ENCODE data around the gene PNKD. TPM values are rescaled to one million over a fixed set of nuclear protein-coding genes. Genes with fewer than 3 reads are reported as not detected.
"Not testable (repeated sequence)": the region's sequence is repeated elsewhere in the genome, so short reads cannot be mapped to it uniquely, and the experiment has no call there.

Gene PNKD
- total and polyA plus RNA-seq, 2 donors from 2014 or later = 90.6 to 244 TPM

DNA sequence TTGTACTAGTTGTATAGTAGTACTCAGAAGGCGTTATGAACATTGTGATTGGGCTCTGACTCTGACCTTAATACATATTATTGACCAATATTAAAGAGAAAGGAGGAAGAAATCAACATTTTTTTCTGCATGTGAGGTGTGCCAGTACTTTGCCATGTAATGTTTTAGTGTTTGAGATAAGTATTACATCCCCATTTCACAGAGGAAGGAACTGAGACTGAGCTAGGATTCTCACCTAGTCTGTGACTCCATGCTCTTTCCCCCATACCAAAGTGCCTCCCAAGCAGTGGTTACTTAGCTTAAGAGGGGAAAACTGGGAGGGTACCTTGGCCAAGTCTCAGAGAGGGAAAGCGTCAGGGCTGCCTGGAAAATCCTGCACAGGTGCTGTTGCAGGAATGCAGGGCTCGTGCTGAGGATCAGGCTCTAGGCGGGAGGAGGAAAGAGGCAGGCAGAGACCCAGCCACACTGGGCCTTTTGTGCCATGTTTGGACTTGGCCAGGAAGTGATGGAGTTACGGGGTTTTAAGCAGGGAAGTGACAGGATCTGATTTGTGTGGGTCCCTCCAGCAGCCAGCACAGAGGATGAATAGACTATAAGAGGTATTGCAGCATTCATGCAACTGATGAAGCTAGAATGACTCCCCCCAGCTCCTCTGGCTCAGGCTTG lies 1.7 kb downstream of the PNKD start:
- Histone ChIP-seq H3K9ac (ENCODE audit: low read length in 3 of 3) (peak overlapping the region in 2 of 3 donors; percentile 43 to 56), H3K27ac (ENCODE audit: low read depth in 2 of 2, low read length in 2 of 2) (peak overlapping the region; percentile 40 to 43), H3K4me1 (ENCODE audit: control insufficient read depth in 2 of 3, insufficient read depth in 2 of 3, low read depth in 1 of 3, low read length in 3 of 3) (peaks cover 0 to 29% (median 8%) of the 10 kb centered on the region in 3 donors), H3K9me3 (ENCODE audit: control insufficient read depth in 2 of 3, insufficient read depth in 1 of 3, low read length in 3 of 3) (no peaks in the 10 kb centered on the region), H3K4me3 (ENCODE audit: low read length in 3 of 3) (peak overlapping the region in 2 of 3 donors; percentile 3 to 81), H3K27me3 (ENCODE audit: control insufficient read depth, insufficient read depth, low read length) (no peaks in the 10 kb centered on the region), H3K36me3 (ENCODE audit: control insufficient read depth in 2 of 3, insufficient read depth in 3 of 3, low read length in 3 of 3) (peaks cover 0 to 42% (median 32%) of the 10 kb centered on the region in 3 donors)
- no peak for TF ChIP-seq CTCF (IDR thresholded peaks at IDR 0.05; ENCODE audit: borderline replicate concordance, extremely low read depth, insufficient read depth)
- intact Hi-C loops (cut with DNase I) = loop anchor here (10.0 kb wide), 1 partner anchor 193 kb away; no protein-coding TSS in a partner anchor
- FAIRE-seq = no peak
- peak in 1 of 5 donors; percentile 54 for DNase-seq

- intact Hi-C loops (cut with DNase I) = loop anchor here (10.0 kb wide), 1 partner anchor 192 kb away; no protein-coding TSS in a partner anchor
- H3K9ac ChIP-seq (ENCODE audit: low read length in 3 of 3) = no peak overlapping the region
- H3K27me3 ChIP-seq (ENCODE audit: control insufficient read depth, insufficient read depth, low read length) = no peaks in the 10 kb centered on the region
- peaks cover 0 to 42% (median 35%) of the 10 kb centered on the region in 3 donors for H3K36me3 ChIP-seq (ENCODE audit: control insufficient read depth in 2 of 3, insufficient read depth in 3 of 3, low read length in 3 of 3)
- peaks cover 0 to 29% (median 8%) of the 10 kb centered on the region in 3 donors for H3K4me1 ChIP-seq (ENCODE audit: control insufficient read depth in 2 of 3, insufficient read depth in 2 of 3, low read depth in 1 of 3, low read length in 3 of 3)
- TF ChIP-seq CTCF (IDR thresholded peaks at IDR 0.05; ENCODE audit: borderline replicate concordance, extremely low read depth, insufficient read depth) = peak; percentile 90
- H3K4me3 ChIP-seq (ENCODE audit: low read length in 3 of 3) = no peak overlapping the region
- no peaks in the 10 kb centered on the region for H3K9me3 ChIP-seq (ENCODE audit: control insufficient read depth in 2 of 3, insufficient read depth in 1 of 3, low read length in 3 of 3)
- H3K27ac ChIP-seq (ENCODE audit: low read depth in 2 of 2, low read length in 2 of 2) = peak overlapping the region; percentile 12 to 59
- no peak for FAIRE-seq
- peak; percentile 82 to 95 (median 89) for DNase-seq
These were observed 2.4 kb downstream of the PNKD start for GRCh38 chr2:218272531-218273212.

DNA sequence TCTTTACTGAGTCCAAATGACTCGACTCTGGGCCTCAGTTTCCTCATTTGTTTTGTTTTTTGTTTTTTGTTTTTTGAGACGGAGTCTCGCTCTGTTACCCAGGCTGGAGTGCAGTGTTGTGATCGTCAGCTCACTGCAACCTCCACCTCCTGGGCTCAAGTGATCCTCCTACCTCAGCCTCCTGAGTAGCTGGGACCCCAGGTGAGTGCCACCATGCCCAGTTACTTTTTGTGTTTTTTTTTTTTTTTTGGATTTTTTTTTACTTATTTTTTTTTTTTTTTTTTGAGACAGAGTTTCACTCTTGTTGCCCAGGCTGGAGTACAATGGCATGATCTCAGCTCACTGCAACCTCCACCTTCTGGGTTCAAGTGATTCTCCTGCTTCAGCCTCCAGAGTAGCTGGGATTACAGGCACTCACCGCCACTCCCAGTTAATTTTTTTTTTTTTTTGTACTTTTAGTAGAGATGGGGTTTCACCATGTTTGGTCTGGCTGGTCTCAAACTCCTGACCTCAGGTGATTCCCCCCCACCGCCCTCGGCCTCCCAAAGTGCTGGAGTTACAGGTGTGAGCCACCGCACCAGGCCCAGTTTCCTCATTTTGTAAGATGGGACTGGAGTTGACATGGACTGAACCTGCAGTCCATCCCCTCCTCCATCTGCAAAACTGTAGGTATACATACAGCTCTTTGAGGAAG lies 3.0 kb downstream of the PNKD start:
- intact Hi-C loops (cut with DNase I) = loop anchor here (10.0 kb wide), 1 partner anchor 191 kb away; no protein-coding TSS in a partner anchor
- DNase-seq = peak in 1 of 5 donors; percentile 56

More for the DNA sequence above, 3.0 kb downstream of the PNKD start:
- Histone ChIP-seq H3K4me1 (ENCODE audit: control insufficient read depth in 2 of 3, insufficient read depth in 2 of 3, low read depth in 1 of 3, low read length in 3 of 3) (peaks cover 0 to 29% (median 8%) of the 10 kb centered on the region in 3 donors), H3K27ac (ENCODE audit: low read depth in 2 of 2, low read length in 2 of 2) (peak overlapping the region; percentile 12 to 59), H3K36me3 (ENCODE audit: control insufficient read depth in 2 of 3, insufficient read depth in 3 of 3, low read length in 3 of 3) (peaks cover 0 to 48% (median 42%) of the 10 kb centered on the region in 3 donors)
- H3K9me3 ChIP-seq (ENCODE audit: control insufficient read depth in 2 of 3, insufficient read depth in 1 of 3, low read length in 3 of 3); H3K27me3 ChIP-seq (ENCODE audit: control insufficient read depth, insufficient read depth, low read length); H3K9ac ChIP-seq (ENCODE audit: low read length in 3 of 3); FAIRE-seq; H3K4me3 ChIP-seq (ENCODE audit: low read length in 3 of 3): not testable (repeated sequence)

Data from kidney (tissue), 14 donors.